ENCODE results near the gene TMEM87B.
"Not testable (repeated sequence)": the region's sequence is repeated elsewhere in the genome, so short reads cannot be mapped to it uniquely, and the experiment has no call there.

TMEM87B gene

GRCh38 chr2:112075490-112076260 lies 20.6 kb downstream of the TMEM87B start:
- no peak for DNase-seq

DNA sequence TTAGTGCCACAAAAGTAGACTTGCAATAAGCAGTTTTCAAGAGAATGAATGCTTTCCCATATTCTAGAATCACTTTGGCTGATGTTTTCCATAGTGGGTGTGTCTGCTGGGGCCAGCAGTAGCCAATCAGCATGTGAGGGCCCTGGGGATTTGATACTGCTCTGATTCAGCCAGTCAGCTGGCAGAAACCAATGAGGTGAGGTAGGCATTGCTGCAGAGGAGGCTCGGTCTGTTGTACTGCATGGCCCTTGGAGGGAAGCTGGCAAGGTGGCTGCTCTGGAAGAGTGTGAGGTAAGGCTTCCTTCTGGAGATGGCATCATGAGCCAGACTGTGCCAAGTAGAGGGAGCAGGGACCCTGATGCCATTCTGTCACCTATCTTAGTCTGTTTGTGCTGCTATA lies 22.7 kb downstream of the TMEM87B start:
- no peak for DNase-seq

GRCh38 chr2:112081262-112081661 lies 26.2 kb downstream of the TMEM87B start:
- DNase-seq = no peak

- no peak for DNase-seq
Observed at GRCh38 chr2:112084689-112085374, 29.8 kb downstream of the TMEM87B start.

DNA sequence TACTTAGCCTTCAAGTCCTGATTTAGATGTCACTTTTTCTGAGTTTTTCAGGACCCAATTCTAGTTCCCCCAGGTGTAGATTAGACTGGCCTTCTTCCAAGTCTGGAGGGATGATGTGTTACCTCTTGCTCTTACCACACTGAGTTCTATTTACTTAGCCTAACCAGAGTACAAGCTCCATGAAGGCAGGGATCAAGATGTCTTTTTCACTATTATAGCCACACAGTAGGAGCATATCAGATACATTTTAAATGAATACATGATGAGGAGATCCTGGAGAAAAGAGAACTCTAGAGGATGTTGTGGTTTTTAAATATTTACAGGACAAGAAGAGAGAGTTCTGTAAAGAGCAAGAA lies 30.3 kb downstream of the TMEM87B start:
- DNase-seq = no peak

DNA sequence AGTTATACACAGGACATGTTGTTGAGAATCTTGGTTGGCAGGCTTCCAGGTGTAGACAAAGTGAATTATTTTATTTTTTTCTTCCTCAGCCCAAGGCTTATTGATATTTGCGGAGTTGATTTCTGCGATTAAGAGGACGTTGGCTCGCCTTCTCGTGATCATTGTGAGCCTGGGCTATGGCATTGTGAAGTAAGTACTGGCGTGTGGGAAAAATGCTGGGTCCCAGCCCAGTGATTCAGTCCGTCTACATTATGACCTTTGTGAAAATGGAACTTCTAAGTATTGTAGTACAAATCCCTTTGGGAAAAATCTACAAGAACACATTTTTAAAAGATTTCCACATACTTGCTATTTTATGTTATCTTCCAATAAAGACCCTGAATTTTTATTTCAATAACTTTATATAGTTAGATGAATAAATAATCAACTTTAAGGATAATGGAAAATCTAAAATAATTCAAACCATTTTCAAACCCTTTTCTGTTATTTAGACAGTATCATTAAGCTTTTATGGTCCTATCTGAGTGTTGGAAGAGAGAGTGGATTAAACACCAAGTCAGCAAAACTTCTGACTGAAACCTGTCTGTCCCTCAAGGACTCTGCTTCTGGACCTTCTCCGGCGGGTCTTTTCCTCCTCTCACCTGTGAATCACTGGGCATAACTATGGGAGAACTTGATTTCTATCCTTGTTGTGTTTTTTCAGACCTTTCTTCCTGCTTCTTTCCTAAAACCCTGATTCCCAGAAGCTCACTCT lies 31.0 kb downstream of the TMEM87B start:
- no peak for DNase-seq

- peak in 1 of 2 donors; percentile 40 for DNase-seq
Observed at GRCh38 chr2:112087346-112088020, 32.4 kb downstream of the TMEM87B start.

DNA sequence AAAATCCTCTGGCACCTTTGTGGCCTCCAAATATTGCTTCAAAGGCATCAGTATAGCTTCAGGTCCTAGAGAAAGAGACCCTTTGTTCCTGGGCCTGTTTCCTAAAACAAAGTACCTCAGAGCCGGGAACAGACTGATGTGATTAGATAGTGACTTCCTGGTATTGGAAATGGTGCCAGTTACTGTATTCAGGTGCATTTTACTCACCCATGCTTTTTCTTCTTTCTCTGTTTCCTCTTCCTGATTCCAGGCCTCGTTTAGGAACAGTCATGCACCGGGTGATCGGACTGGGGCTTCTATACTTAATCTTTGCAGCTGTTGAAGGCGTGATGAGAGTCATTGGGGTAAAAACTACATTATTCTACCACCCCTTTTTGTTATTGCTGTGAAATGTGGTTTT lies 34.3 kb downstream of the TMEM87B start:
- DNase-seq = no peak

- no peak for DNase-seq
Observed at GRCh38 chr2:112092286-112093041, 37.4 kb downstream of the TMEM87B start.

DNA sequence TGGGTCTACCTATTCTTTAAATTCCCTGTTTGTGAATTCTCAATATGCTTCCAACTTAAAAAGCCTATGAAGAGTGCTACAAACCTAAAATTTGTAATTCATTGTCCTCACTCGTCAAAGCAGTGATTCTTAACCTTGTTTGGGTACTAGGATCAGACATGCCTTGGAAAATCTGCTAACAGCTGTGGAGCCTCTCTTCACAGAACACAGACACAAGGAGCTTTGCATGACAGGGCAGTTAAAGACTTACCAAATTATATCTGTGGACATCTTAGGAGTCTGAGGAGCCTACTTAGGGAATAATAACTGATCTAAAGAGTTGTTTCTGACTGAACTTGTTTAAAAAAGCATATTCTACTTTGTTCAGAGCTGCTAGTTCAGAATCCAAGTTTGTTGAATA lies 38.1 kb downstream of the TMEM87B start:
- no peak for DNase-seq

DNA sequence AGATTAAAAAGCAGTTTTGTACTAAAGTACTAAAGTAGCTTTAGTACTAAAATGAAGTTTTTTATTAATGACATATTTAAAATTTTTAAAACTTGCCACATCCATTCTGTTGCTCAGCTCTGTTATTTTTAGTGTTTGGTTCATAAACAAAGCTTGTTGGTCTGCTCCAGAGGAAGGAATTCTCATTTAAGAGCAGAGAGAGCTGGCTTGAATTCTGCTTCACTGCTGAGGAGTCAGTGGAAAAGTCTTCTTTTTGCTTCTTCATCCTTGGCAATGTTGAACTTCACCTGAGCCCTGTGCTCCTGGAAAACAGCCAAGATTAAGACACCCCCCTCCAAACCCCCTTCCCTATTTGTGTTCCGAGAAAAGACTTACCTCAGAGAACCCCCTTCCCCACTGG lies 40.6 kb downstream of the TMEM87B start:
- no peak for DNase-seq

DNA sequence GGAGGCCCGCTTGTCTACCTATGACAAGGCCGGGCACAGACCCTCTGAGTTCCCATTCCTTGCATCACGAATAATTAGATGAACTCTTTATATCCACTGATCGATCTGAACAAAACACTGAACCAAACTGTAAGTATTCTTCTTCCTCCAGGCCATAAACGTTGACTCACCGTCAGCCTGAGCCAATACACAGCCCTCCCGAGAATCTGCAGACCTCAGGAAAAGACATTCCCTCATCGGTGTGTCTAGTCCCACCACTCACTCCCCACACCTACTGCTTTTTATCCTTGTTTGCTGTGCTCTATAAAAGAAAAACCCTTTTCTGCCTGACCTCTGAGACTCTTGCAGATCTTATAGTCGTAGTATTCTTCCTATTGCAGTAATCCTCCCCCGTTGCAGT lies 41.0 kb downstream of the TMEM87B start:
- DNase-seq = no peak

DNA sequence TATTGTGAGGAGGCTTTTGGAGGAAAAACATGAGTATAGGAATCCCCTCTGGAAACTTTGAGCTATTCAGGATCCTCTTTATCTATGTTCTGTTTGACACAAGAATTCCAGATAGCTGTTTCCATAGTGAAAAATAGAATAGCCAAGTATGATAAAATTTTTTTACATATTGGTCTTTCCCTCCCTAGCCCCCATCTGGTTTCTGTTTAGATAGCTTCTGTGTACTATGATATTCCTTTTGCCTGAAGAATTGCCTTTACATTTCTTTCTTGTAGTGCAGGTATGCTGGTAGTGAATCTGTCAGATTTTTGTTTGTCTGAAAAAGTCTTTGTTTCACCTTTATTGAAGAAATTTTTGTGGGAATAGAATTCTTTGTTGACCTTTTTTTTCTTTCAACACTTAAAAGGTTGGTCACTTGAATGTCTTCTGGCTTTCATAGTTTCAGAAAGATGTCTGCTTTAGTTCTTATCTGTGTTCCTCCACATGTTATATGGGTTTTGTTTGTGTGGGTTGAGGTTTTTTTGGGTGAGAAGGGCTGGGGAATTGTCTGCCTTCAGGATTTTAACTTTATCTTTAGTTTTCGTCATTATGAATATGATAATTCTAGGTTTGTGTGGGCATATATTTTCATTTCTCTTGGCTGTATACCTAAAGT lies 53.2 kb downstream of the TMEM87B start:
- DNase-seq = no peak

DNA sequence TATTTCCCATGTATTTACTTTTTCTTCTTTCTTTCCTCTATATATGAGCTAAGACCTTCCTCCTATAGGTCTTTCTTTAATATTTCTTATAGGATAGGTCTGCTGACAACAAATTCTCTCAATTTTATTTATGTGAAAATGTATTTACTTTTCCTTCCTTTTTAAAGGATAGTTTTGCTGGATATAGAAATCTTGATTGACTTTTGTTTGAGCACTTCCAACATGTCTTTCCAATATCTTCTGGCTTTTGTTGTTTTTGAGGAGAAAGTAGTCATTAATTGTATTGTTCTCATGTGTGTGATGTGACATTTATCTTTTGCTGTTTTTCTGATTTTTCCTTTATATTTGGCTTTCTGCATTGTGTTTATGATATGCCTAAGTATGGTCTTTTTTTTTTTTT lies 54.2 kb downstream of the TMEM87B start:
- no peak for DNase-seq

DNA sequence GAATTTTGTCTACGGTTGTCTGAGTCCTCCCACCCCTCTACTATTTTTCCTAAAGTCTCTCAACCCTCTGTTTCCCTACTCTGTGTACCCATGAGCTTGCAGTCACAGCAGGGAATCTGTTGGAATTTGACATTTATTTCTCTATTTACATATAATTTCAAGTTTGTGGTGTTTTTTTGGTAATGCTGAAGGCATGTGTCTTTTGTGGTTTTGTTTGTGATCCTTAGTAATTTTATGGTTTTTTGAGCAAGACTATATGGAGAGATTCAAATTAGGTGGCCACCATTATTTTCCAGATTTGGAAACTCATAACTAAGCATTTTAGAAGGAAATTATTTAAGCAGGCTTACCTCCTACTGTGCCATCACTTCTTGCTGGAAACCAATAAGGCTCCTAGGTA lies 55.9 kb downstream of the TMEM87B start:
- no peak for DNase-seq

- DNase-seq = not testable (repeated sequence)
Observed at GRCh38 chr2:112113354-112113753, 58.3 kb downstream of the TMEM87B start.

GRCh38 chr2:112118148-112118547 lies 63.1 kb downstream of the TMEM87B start:
- DNase-seq = no peak

DNA sequence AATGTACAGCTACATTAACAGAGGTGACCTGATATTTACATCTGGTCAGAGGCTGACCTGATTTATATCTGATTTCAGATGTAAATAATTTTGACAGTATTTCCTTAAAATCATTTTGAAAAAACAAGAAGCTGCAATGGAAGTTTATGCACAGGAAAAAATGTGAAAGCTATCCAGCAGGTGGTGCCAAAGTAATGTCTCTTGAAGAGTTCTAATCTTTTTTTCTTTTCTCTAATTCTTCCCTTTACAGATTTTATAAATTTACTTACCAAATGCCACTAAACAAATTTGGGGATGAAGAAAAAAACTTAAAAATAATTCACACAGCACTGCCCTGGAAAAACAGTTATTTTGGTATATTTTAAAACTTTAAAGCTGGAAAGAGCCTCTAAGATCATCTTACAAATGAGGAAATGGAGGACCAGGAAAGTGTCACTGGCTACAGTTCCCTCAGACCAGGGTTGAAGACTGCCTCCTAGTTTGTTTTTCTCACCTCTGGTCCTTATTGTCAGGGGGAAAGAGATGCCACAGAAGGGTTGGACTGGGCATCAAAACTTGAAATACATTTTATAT lies 66.7 kb downstream of the TMEM87B start:
- DNase-seq = peak; percentile 42 to 67

- no peak for DNase-seq
Observed at GRCh38 chr2:112129060-112129459, 74.0 kb downstream of the TMEM87B start.

DNA sequence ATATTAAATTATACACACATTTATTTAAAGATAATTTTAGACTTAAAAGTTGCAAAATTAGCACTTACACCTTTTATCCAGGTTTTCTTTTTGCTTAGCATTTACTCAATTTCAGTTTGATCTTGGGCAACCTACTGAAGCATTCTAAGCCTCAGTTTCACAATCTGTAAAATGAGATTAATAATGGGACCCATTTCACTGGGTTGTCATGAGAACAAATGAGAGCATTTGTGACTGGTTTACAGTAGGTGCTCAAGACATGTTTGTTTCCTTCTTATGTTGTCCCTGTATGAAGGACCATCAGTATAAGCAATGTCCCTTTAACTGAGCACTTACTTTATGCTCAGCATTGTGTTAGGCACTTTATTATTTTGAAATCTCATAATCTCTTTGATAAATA lies 78.3 kb downstream of the TMEM87B start:
- DNase-seq = no peak

DNA sequence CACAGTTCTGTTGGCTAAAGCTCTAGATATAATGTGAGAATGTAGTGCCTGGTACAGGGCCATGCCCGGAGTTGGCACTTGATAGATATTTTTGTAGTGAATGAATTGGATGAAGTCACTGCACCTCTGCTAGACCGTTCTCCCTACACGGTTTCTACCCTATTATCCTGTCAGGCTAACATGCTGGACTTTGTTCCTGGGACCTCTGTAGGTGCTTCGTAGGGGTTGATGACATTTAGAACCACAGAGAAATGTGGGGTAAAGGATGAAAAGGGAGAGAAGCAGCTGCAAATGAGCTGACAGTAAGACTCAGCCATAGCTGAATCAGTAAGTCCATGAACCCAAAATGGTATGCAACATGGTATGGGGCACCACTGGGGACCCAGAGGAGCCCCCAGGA lies 79.1 kb downstream of the TMEM87B start:
- DNase-seq = no peak

- DNase-seq = no peak
Observed at GRCh38 chr2:112136096-112136495, 81.0 kb downstream of the TMEM87B start.

All from CD4-positive, alpha-beta T cell treated with Interleukin-4 for 1 hour (primary cell).